Astrocyte of the cerebellum (primary cell): ENCODE results near the gene TMEM263.

Experiments
- DNase-seq: peaks from one replicate; pipeline ENCODE4 v3.0.0-alpha.2; 2011; ENCODE audit warnings: low read depth
- H3K4me3 ChIP-seq: 2 replicates; pipeline ENCODE4 v1.5.1; 2011; ENCODE audit warnings: mild to moderate bottlenecking, low read depth, low read length, moderate library complexity
- CTCF ChIP-seq: IDR thresholded peaks from 2 replicates; pipeline ENCODE4 v1.5.1; 2012; ENCODE audit warnings: low read length, low read depth, moderate library complexity, mild to moderate bottlenecking; ENCODE audit errors: missing control alignments
- in situ Hi-C: cut with HindIII; loops from 2 replicates; pipeline ENCODE4 v1.10.0; 2017; ENCODE audit warnings: low sequenced_read_pairs

Gene TMEM263

GRCh38 chr12:106942775-106943174 is 12.9 kb upstream of the TMEM263 start:
- H3K4me3 ChIP-seq, result no peak overlapping the region
- in situ Hi-C loops, result no loop called here
- DNase-seq, result no peak
- no peak for TF ChIP-seq CTCF

GRCh38 chr12:106945261-106945851 is 10.4 kb upstream of the TMEM263 start:
- no peak overlapping the region for H3K4me3 ChIP-seq
- no peak for DNase-seq
- no peak for TF ChIP-seq CTCF
- in situ Hi-C loops, result no loop called here

- DNase-seq, result no peak
- no peak overlapping the region for H3K4me3 ChIP-seq
- in situ Hi-C loops, result no loop called here
- TF ChIP-seq CTCF, result no peak
Measured at GRCh38 chr12:106947461-106947860, 8.2 kb upstream of the TMEM263 start.

- no peak for DNase-seq
- no peak overlapping the region for H3K4me3 ChIP-seq
- TF ChIP-seq CTCF, result no peak
- in situ Hi-C loops, result loop anchor here (5.0 kb wide), 1 partner anchor 48 kb away; no protein-coding TSS in a partner anchor
Measured at GRCh38 chr12:106950591-106950990, 5.1 kb upstream of the TMEM263 start.

GRCh38 chr12:106953352-106954250 is 2.1 kb upstream of the TMEM263 start:
- DNase-seq, result no peak
- TF ChIP-seq CTCF, result no peak
- in situ Hi-C loops, result loop anchor here (5.0 kb wide), 1 partner anchor 51 kb away; no protein-coding TSS in a partner anchor
- no peak overlapping the region for H3K4me3 ChIP-seq

- in situ Hi-C loops, result loop anchor here (5.0 kb wide), 1 partner anchor 52 kb away; no protein-coding TSS in a partner anchor
Measured at GRCh38 chr12:106954462-106955376, 988 bp upstream of the TMEM263 start.

More at GRCh38 chr12:106954462-106955376, 988 bp upstream of the TMEM263 start:
- DNase-seq, result no peak
- H3K4me3 ChIP-seq, result peak overlapping the region; percentile 97
- no peak for TF ChIP-seq CTCF
